NCI-H1417 (cell line): ENCODE data around the gene METTL1.

ENCODE experiments used
- DNase-seq, 3 experiments: peaks; one replicate each; lab custom pipeline; 2025; lab: John Stamatoyannopoulos, UW

The METTL1 gene

DNA sequence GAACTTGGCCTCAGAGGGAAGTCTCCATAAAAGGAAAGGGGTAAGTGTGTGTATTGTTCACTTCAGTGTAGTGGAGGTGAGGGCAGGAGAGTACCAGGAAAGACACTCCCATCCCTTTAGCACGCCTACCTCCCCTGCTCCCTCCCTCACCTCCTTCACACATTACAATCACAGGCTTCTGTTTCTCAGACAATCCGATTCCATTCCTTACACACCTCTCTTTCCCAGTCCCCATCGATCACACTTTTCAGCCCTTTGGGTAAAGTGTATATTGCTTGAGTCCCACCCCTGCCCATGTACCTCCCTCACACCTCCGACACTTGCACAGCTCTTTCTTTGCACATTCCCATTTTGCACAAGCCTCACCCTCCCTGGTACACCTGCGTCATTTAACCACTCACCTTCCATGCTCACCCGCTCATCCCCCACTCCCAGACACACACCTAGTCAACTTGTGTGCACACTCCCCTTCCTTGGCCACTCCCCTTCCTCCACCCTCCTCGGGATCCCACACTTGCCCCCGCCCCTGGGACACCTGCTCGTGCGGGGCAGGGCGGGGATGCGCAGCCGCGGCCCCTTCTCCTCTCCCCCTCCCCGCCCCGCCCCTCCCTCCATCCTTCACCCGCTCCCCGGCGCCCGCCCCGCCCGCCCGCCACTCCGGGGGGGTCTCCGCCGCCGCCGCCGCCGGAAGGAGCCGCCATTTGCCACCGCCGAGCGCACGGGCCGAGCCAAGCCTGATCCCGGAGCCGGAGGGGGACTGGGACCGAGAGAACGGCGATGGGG lies 17.3 kb downstream of the METTL1 start, which contains the start of gene MARCHF9:
Gene MARCHF9 (plus strand): TSS at position 693 of the 783 bp plus-strand sequence. CDS start 426 bp downstream, outside the sequence.
- DNase-seq, result peak; percentile 90 to 94 (median 94)

- DNase-seq, result peak in 1 of 3 experiments; percentile 49
Measured at GRCh38 chr12:57753756-57754337, 18.1 kb downstream of the METTL1 start.

DNA sequence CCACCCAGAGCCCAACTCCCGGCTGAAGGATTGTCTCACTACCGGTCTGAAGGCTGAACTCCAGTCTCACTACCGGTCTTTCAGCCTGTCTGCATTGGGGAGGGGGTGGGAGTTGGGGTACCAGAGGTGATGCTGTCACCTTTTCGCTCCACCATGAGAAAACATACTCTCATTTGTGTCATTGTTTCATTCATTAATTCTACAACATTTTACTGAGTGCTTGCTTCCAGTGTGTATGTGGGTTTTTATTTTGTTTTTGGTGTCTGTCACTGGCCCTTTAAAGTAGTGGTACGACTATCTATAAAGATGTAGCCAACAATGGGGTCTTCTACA lies 19.3 kb downstream of the METTL1 start:
- no peak for DNase-seq

GRCh38 chr12:57751788-57752667 lies 19.9 kb downstream of the METTL1 start, which contains the start of gene CDK4:
CDK4 (minus strand) TSS chr12:57752310; CDS start chr12:57751717, 593 bp downstream.
- DNase-seq, result peak; percentile 99 to 100 (median 100)

DNA sequence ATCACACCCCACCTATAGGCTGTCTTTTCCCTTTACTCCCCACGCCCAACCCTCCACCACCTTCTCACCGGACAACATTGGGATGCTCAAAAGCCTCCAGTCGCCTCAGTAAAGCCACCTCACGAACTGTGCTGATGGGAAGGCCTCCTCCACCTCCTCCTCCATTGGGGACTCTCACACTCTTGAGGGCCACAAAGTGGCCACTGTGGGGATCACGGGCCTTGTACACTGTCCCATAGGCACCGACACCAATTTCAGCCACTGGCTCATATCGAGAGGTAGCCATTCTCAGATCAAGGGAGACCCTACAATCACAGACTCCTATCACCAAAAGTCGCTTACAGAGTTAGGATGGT lies 20.5 kb downstream of the METTL1 start:
- peak in 1 of 3 experiments; percentile 63 for DNase-seq

- DNase-seq, result peak in 1 of 3 experiments; percentile 43
Measured at GRCh38 chr12:57750561-57751431, 21.1 kb downstream of the METTL1 start.

GRCh38 chr12:57749061-57749460 lies 22.8 kb downstream of the METTL1 start:
- DNase-seq, result no peak

DNA sequence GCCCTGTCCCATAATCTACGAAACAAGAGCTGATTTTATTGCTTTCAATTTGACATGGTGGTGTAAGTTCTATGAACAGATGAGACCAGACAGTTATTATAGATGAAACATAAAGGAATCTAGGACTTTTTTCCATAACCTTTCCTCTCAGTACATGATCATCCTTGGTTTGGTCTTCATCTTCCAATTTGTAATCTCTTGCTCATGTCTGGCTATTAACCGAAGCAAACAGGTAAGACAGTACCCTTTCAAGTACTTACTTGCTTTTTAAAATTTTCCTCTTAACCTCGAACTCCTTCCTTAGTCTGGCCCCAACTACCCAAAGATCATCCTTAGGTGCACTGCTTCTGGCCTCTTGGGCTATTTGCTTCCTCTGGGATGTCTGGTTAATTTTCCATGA lies 25.9 kb downstream of the METTL1 start:
- peak in 1 of 3 experiments; percentile 41 for DNase-seq

DNA sequence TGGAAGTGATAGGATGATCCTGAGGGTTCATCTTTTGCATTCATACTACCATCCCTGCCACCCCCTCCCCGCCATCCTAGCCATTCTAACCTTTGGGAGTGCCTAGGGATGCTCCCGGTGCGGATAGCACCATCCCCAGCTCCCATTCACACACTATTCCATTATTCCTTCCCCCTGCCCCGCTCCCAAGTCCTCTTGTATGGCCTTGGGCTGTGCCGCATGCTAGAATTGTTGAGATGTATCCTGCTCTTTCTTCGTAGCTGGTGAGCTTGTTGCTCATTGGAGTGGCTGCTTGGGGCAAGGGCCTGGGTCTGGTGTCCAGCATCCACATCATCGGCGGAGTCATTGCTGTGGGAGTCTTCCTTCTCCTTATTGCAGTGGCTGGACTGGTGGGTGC lies 26.4 kb downstream of the METTL1 start:
- no peak for DNase-seq

DNA sequence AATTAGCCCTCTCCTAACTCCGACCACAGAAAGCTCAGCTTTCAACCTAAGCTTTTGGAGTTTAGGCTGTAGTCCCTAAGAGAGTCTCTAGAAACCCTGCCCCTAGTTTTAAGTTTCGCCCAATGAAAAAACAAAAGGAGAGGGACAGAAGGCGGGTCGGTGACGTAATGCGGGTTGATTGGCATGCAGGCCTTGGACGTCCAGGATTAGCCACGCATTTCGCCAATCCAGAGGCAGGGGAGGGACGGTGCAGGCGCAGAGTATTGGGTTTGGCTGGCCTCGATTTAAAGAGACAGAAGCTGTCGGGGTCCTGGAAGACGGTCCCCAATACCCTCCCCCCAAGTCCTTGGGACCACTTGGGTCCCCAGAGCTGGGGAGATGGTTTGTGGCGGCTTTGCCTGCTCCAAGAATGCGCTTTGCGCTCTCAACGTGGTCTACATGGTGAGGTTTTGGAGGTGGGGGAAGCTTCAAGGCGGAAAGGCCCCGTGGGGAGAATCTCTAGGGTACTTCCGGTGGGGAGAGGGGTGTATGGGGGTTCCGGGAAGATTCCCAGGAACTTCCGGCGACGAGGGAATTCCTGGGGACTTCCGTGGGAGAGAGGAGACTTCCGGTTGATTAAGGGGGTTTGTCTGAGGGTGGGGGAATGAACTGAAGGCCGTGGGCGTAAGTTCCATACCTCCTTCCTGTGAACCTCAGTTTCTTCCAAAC lies 27.0 kb downstream of the METTL1 start, which contains the start of gene TSPAN31:
Gene TSPAN31 (plus strand): TSS at position 263 of the 708 bp plus-strand sequence. CDS start 116 bp downstream, at position 379.
- DNase-seq, result peak; percentile 79 to 99 (median 97)

DNA sequence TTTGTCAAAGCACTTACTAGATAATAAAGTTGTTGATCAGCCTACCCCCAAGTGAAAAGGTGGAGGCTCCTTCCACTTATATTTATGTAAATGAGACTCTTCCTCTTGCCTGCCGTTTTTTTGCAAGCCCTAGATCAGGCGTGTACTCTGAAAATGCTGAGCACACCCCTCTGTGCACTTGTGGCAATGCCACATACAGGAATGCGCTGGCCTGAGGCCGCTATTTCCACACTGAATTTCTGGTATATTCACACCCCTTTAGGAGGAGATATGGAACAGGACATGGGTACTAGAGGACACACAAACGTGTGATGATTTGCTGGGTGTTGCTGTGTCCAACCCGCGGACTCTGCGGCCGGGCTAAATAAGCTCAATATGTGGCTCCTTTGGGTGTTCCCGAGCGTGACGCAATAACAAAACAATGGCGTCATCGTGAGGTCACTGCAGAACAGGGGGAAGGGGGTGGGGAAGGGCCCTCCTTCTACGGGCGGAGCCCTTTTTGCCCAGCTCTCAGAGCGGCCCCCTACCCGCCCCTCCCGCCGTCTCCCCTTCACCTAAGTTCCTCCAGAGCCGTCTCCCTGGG lies 27.6 kb downstream of the METTL1 start:
- DNase-seq, result peak in 2 of 3 experiments; percentile 96 to 98

GRCh38 chr12:57743769-57744168 lies 28.1 kb downstream of the METTL1 start:
- DNase-seq, result no peak

DNA sequence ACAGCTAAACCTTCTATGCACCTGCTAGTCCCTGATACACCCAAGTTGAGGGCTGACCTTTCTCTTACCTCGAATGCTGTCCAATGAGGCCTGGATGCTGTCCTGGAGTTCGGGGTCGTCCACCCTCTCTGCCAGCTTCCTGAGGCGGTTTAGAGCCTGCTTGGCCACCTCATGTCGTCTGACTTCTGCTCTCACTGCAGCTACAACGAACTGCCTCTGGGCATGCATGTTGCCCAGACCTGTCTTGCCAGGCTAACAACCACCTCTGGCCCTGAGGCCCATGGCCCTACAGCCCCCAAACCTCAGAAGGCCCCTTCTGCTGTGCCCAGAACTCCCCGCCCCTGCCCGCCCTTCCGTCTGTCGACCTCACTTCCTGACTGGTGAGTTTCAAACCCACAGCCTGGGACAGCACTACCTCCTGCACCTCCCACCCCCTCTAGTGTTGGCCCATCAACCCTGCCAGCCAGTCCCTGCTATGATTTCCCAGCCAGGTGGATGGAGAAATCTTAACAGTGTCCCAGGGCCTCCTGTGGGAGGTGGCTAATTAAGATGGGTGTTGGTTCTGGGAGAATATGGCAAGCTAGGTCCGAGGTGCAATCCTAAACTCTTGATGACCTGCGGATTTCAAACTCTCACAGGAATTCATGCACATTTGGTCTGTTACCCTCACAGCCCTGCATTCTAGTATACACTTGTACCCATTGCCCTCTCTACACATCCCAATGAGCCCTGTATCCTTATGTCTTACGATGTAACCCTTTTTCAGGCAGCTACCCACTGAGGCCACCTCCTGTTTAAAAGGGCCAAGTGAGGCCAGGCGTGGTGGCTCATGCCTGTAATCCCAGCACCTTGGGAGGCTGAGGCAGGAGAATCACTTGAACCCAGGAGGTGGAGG lies 29.8 kb downstream of the METTL1 start:
- no peak for DNase-seq

- DNase-seq, result no peak
Measured at GRCh38 chr12:57741413-57741789, 30.5 kb downstream of the METTL1 start.

GRCh38 chr12:57740656-57741412 lies 31.1 kb downstream of the METTL1 start:
- DNase-seq, result peak in 2 of 3 experiments; percentile 37 to 66

GRCh38 chr12:57739914-57740538 lies 31.9 kb downstream of the METTL1 start:
- no peak for DNase-seq

DNA sequence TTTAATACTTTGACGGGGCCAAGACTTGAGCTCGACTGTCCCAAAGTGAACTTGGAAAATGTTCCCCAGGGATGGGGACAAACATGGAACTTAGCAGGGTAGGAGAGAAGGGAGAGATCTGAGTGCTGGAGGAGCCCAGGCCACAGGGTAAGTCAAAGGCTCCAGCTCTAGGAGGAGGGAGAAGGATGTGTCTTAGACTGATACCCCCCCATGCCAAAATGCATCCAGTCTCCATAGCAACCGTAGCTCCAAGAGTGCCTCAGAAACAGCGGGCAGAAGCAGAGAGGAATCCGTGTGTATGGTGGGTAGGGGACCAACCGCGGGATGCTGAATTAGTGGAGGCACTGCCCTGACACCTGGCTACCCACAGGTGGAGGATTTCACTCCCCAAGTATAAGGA lies 32.5 kb downstream of the METTL1 start:
- peak in 2 of 3 experiments; percentile 43 to 56 for DNase-seq

GRCh38 chr12:57738661-57739237 lies 33.2 kb downstream of the METTL1 start, which contains the start of gene AGAP2:
AGAP2 (minus strand) TSS chr12:57738742; CDS start chr12:57738246, 496 bp downstream.
- DNase-seq, result peak; percentile 40 to 81 (median 77)
